Sigmoid colon (tissue), 7 donors: ENCODE measurements around the gene STYXL2. TPM values are rescaled to one million over a fixed set of nuclear protein-coding genes. Genes with fewer than 3 reads are reported as not detected.

Experiments used
- DNase-seq: peaks from one replicate; pipeline ENCODE4 v3.0.0-alpha.2; 2019
- H3K27ac ChIP-seq, 4 donors: fragments of 200-600 bp; sonication (generic); one replicate each; pipeline ENCODE4 v1.5.1; 2016 to 2019; ENCODE audit warnings: mild to moderate bottlenecking in 1 of 4
- H3K27me3 ChIP-seq, 3 donors: fragments of 200-600 bp; sonication (generic); one replicate each; pipeline ENCODE4 v1.5.1; 2019; ENCODE audit warnings: mild to moderate bottlenecking in 1 of 3
- H3K36me3 ChIP-seq, 4 donors: fragments of 200-600 bp; sonication (generic); one replicate each; pipeline ENCODE4 v1.5.1; 2016 to 2019
- H3K4me1 ChIP-seq, 4 donors: fragments of 200-600 bp; sonication (generic); one replicate each; pipeline ENCODE4 v1.5.1; 2017 to 2019
- H3K4me3 ChIP-seq, 4 donors: fragments of 200-600 bp; sonication (generic); one replicate each; pipeline ENCODE4 v1.5.1; 2017 to 2019; ENCODE audit warnings: mild to moderate bottlenecking in 2 of 4, moderate library complexity in 1 of 4
- H3K9me3 ChIP-seq, 4 donors: fragments of 200-600 bp in 3 of 4; sonication (generic) in 3 of 4; one replicate each; pipeline versions ENCODE4 v1.5.1 to v1.6.1; 2013 to 2019
- EP300 ChIP-seq, 4 donors: sonication (generic); formaldehyde crosslinking; IDR thresholded peaks; one replicate each; pipeline ENCODE4 v1.6.1; 2017; ENCODE audit warnings: antibody characterized with exemption in 4 of 4
- POLR2A ChIP-seq, 2 donors: fragments of 450-650 bp; IDR thresholded peaks; one replicate each; pipeline ENCODE4 v1.6.1; 2016; ENCODE audit warnings: antibody characterized with exemption in 2 of 2, mild to moderate bottlenecking in 2 of 2, moderate library complexity in 2 of 2
- POLR2AphosphoS5 ChIP-seq, 4 donors: sonication (generic); formaldehyde crosslinking; IDR thresholded peaks; one replicate each; pipeline ENCODE4 v1.6.1; 2017; ENCODE audit warnings: antibody characterized with exemption in 4 of 4
- WGBS, 2 donors: extraction: QIAGEN DNeasy Blood & Tissue Kit; methylation state at CpG; one replicate each; pipeline ENCODE4 v1.1.7; 2013; 5-methylcytosine and 5-hydroxymethylcytosine counted together
- intact Hi-C: fragments of 100-400 bp; cut with DNase I; formaldehyde crosslinking; loops from one replicate; pipeline ENCODE4 v1.15.1; 2023
- polyA plus RNA-seq, 3 donors: library from polyadenylated mRNA; stranded (reverse); fragments of 200-250 nt; gene quantifications; one replicate each; pipeline ENCODE4 v1.2.3, GENCODE V29; 2013
- total RNA-seq, 4 donors: library from RNA; depleted of rRNA; stranded (reverse); fragments of >200 nt; gene quantifications; one replicate each; pipeline ENCODE4 v1.1.0, GENCODE V29; 2016
- TF ChIP-seq, protein P1 (sequence below), 4 experiments: fragments of 450-650 bp in 3 of 4; fragments of 200-600 bp in 1 of 4; IDR thresholded peaks; one replicate each; pipeline ENCODE4 v1.5.1; 2016 to 2019; ENCODE audit warnings: antibody characterized with exemption in 4 of 4, mild to moderate bottlenecking in 3 of 4, moderate library complexity in 2 of 4
- donor health status: healthy with polysubstance abuse.
- donor health status: Bipolar disorder and iron deficiency.
- donor health status: healthy.

STYXL2 gene
- total and polyA plus RNA-seq, 7 donors, result 0.01 to 0.23 (median 0.16) TPM; not detected in 4

DNA sequence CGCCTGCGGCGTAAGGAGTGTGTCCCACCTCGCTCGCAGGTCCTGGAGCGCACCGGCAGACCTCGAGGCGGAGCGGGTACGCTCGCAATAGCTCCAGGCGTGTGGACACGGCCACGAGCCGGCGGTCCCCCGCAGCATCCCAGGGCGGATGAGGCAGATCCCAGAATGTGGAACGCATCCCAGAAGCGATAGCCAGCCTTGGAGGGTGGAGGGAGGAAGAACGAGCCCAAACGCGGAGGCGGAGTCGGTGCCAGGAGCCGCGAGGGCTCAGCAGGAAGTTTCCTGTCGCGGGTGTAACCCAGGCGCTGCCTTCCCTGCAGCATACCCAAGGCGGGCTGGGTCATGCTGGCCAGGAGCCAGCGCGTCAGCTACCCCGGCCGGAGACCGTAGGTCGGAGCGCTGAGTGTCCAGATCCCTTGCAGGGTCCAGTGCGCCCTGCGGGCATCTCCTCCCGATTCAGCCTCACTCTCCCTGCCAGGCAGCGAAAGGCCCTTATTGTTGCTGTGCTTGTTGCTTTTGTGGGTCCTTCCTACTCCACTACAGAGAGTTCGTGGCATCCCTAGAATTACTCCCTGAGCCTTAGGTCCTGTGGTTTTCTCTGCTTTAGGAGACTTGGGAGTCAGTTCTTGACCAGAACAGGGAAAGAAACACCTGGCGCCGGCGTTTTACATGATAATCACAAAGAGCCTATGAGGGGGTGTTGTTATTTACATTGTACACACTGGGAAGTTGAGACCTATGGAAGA is 27.7 kb downstream of the STYXL2 start:
- no peak overlapping the region for H3K27ac ChIP-seq
- no peaks in the 10 kb centered on the region for H3K9me3 ChIP-seq
- 11 to 14% methylated on average over 47 of the region's 47 CpGs for WGBS, 2 donors
- peaks cover 0 to 13% (median 11%) of the 10 kb centered on the region in 4 donors for H3K4me1 ChIP-seq
- intact Hi-C loops, result no loop called here
- H3K27me3 ChIP-seq, result peaks cover 3 to 13% (median 4%) of the 10 kb centered on the region in 3 donors
- no peak for DNase-seq
- H3K4me3 ChIP-seq, result peak overlapping the region in 3 of 4 donors; percentile 30 to 43 (median 32)
- no peaks in the 10 kb centered on the region for H3K36me3 ChIP-seq
- TF ChIP-seq POLR2A (IDR thresholded peaks at IDR 0.05), result no peak
- TF ChIP-seq, protein P1, sequence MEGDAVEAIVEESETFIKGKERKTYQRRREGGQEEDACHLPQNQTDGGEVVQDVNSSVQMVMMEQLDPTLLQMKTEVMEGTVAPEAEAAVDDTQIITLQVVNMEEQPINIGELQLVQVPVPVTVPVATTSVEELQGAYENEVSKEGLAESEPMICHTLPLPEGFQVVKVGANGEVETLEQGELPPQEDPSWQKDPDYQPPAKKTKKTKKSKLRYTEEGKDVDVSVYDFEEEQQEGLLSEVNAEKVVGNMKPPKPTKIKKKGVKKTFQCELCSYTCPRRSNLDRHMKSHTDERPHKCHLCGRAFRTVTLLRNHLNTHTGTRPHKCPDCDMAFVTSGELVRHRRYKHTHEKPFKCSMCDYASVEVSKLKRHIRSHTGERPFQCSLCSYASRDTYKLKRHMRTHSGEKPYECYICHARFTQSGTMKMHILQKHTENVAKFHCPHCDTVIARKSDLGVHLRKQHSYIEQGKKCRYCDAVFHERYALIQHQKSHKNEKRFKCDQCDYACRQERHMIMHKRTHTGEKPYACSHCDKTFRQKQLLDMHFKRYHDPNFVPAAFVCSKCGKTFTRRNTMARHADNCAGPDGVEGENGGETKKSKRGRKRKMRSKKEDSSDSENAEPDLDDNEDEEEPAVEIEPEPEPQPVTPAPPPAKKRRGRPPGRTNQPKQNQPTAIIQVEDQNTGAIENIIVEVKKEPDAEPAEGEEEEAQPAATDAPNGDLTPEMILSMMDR (IDR thresholded peaks at IDR 0.05), result no peak
- no peak for TF ChIP-seq POLR2AphosphoS5 (IDR thresholded peaks at IDR 0.05)

DNA sequence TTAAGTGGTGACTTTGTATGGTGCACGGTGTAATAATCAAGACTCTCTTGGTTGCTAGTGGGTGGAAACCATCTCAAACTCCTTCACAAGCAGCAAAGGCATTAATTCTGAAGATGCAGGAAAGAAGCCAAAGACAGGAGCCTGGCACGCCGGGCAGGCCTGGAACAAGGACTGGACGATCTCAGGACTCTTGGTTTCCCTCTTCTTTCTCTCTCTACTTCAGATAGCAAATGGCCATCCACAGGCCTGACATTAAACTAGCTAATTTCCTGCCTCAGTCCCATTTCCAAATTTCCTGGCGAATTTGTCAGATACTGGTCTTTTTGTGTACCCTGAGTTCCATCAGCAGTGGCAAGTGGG is 28.2 kb downstream of the STYXL2 start:
- WGBS, 2 donors, result 73 to 74% methylated on average over 5 of the region's 5 CpGs
- Histone ChIP-seq H3K9me3 (no peaks in the 10 kb centered on the region), H3K4me3 (no peak overlapping the region), H3K27ac (no peak overlapping the region), H3K27me3 (peaks cover 3 to 12% (median 4%) of the 10 kb centered on the region in 3 donors), H3K36me3 (no peaks in the 10 kb centered on the region), H3K4me1 (peaks cover 0 to 13% (median 11%) of the 10 kb centered on the region in 4 donors)
- no peak for DNase-seq
- TF ChIP-seq, protein P1 (IDR thresholded peaks at IDR 0.05), result no peak
- TF ChIP-seq POLR2A (IDR thresholded peaks at IDR 0.05), result no peak
- TF ChIP-seq POLR2AphosphoS5 (IDR thresholded peaks at IDR 0.05), result no peak
- no peak for TF ChIP-seq EP300 (IDR thresholded peaks at IDR 0.05)
- intact Hi-C loops, result no loop called here

DNA sequence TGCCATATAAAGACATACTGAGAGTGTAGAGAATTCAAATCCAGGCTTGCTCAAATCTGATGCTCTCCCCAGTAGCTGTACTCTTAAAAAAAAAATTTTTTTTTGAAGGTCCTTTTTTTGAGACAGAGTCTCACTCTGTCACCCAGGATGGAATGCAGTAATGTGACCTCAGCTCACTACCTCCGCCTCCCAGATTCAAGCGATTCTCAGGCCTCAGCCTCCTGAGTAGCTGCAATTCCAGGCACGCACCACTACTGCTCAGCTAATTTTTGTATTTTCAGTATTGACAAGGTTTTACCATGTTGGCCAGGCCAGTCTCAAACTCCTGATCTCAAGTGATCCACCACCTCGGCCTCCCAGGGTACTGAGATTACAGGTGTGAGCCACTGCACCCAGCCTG is 28.7 kb downstream of the STYXL2 start:
- H3K4me1 ChIP-seq, result peaks cover 0 to 13% (median 11%) of the 10 kb centered on the region in 4 donors
- TF ChIP-seq POLR2A (IDR thresholded peaks at IDR 0.05), result no peak
- TF ChIP-seq, protein P1 (IDR thresholded peaks at IDR 0.05), result no peak
- no peak for TF ChIP-seq POLR2AphosphoS5 (IDR thresholded peaks at IDR 0.05)
- intact Hi-C loops, result no loop called here
- no peak overlapping the region for H3K27ac ChIP-seq
- H3K27me3 ChIP-seq, result peaks cover 3 to 7% (median 3%) of the 10 kb centered on the region in 3 donors
- no peak for DNase-seq
- H3K9me3 ChIP-seq, result no peaks in the 10 kb centered on the region
- H3K4me3 ChIP-seq, result no peak overlapping the region
- 95 to 96% methylated on average over 4 of the region's 4 CpGs for WGBS, 2 donors
- H3K36me3 ChIP-seq, result no peaks in the 10 kb centered on the region

DNA sequence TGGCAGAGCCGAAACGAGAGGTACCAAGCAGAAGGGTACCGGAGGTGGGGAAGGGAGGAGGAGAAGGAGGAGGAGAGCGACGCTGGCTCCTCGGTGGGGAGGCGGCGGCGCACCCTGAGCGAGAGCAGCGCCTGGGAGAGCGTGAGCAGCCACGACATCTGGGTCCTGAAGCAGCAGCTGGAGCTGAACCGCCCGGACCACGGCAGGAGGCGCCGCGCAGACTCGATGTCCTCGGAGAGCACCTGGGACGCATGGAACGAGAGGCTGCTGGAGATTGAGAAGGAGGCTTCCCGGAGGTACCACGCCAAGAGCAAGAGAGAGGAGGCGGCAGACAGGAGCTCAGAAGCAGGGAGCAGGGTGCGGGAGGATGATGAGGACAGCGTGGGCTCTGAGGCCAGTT is 32.4 kb downstream of the STYXL2 start:
- H3K4me1 ChIP-seq, result peaks cover 0 to 8% (median 6%) of the 10 kb centered on the region in 4 donors
- no peaks in the 10 kb centered on the region for H3K9me3 ChIP-seq
- no peaks in the 10 kb centered on the region for H3K36me3 ChIP-seq
- no peak overlapping the region for H3K27ac ChIP-seq
- no peak overlapping the region for H3K4me3 ChIP-seq
- H3K27me3 ChIP-seq, result no peaks in the 10 kb centered on the region
- 94 to 96% methylated on average over 28 of the region's 28 CpGs for WGBS, 2 donors
- intact Hi-C loops, result no loop called here
- no peak for DNase-seq
- TF ChIP-seq, protein P1 (IDR thresholded peaks at IDR 0.05), result no peak
- TF ChIP-seq EP300 (IDR thresholded peaks at IDR 0.05), result no peak
- no peak for TF ChIP-seq POLR2AphosphoS5 (IDR thresholded peaks at IDR 0.05)
- no peak for TF ChIP-seq POLR2A (IDR thresholded peaks at IDR 0.05)
